Fibroblast of lung (primary cell): ENCODE results near the gene ADAMTSL1. TPM values are rescaled to one million over a fixed set of nuclear protein-coding genes. Genes with fewer than 3 reads are reported as not detected.

Source experiments
- DNase-seq, 2 donors: peaks; one replicate each; pipeline versions ENCODE4 v3.0.0 to v3.0.0-alpha.2; 2010; ENCODE audit warnings: low read depth in 2 of 2
- H2AFZ ChIP-seq: 2 replicates; pipeline ENCODE4 v1.5.1; 2012; ENCODE audit warnings: low read length, control low read depth, inconsistent platforms
- H3K27ac ChIP-seq: 2 replicates; pipeline ENCODE4 v1.5.1; 2011; ENCODE audit warnings: low read length, control low read depth; ENCODE audit not compliant: insufficient read depth
- H3K27me3 ChIP-seq: 2 replicates; pipeline ENCODE4 v1.5.1; 2011; ENCODE audit warnings: mild to moderate bottlenecking, low read length; ENCODE audit not compliant: control insufficient read depth, insufficient read depth
- H3K36me3 ChIP-seq: 2 replicates; pipeline ENCODE4 v1.5.1; 2011; ENCODE audit warnings: low read length; ENCODE audit not compliant: control insufficient read depth, insufficient read depth
- H3K4me1 ChIP-seq: 2 replicates; pipeline ENCODE4 v1.5.1; 2011; ENCODE audit warnings: low read length; ENCODE audit not compliant: control insufficient read depth, insufficient read depth; ENCODE audit errors: extremely low read depth
- H3K4me2 ChIP-seq: 2 replicates; pipeline ENCODE4 v1.5.1; 2011; ENCODE audit warnings: low read length, control low read depth; ENCODE audit not compliant: insufficient read depth; ENCODE audit errors: extremely low read depth
- H3K4me3 ChIP-seq, 4 experiments: fragments of 200-600 bp in 1 of 4; sonication (generic) in 1 of 4; replicated peaks in 1 of 4; 2 replicates each; pipeline ENCODE4 v1.5.1; 2011 to 2016; ENCODE audit warnings: low read length in 4 of 4, low read depth in 3 of 4, mild to moderate bottlenecking in 3 of 4, control low read depth in 2 of 4, inconsistent platforms in 1 of 4, mixed read lengths in 1 of 4; ENCODE audit not compliant: insufficient read depth in 1 of 4; ENCODE audit errors: control extremely low read depth in 1 of 4
- H3K79me2 ChIP-seq: 2 replicates; pipeline ENCODE4 v1.5.1; 2012; ENCODE audit warnings: mild to moderate bottlenecking, low read length, inconsistent platforms; ENCODE audit not compliant: control insufficient read depth, insufficient read depth
- H3K9ac ChIP-seq: 2 replicates; pipeline ENCODE4 v1.5.1; 2011; ENCODE audit warnings: mild to moderate bottlenecking, low read length, control low read depth; ENCODE audit not compliant: insufficient read depth
- H3K9me3 ChIP-seq: 2 replicates; pipeline ENCODE4 v1.5.1; 2012; ENCODE audit warnings: low read depth, low read length; ENCODE audit not compliant: control insufficient read depth, insufficient read depth
- H4K20me1 ChIP-seq: 2 replicates; pipeline ENCODE4 v1.5.1; 2011; ENCODE audit warnings: low read length; ENCODE audit not compliant: control insufficient read depth, insufficient read depth; ENCODE audit errors: extremely low read depth
- EZH2 ChIP-seq: IDR thresholded peaks from 2 replicates; pipeline ENCODE4 v1.5.1; 2012; ENCODE audit warnings: low read length, control low read depth, mild to moderate bottlenecking; ENCODE audit errors: missing control alignments
- polyA plus RNA-seq, 2 donors: library from polyadenylated mRNA; depleted of rRNA in 1 of 2; stranded (reverse) in 1 of 2; unstranded in 1 of 2; fragments of >200 nt; gene quantifications; 2 replicates each; pipeline ENCODE4 v1.2.1, GENCODE V29; 2011 to 2012; ENCODE audit warnings: missing spikeins in 1 of 2
- total RNA-seq: library from RNA; depleted of rRNA; stranded (reverse); fragments of >200 nt; gene quantifications from 2 replicates; pipeline ENCODE4 v1.2.1, GENCODE V29; 2014
- TF ChIP-seq, protein P1 (sequence below), 2 donors: IDR thresholded peaks in 1 of 2; conservative IDR thresholded peaks in 1 of 2; 1 replicate in 1 of 2; 2 replicates in 1 of 2; pipeline ENCODE4 v1.5.1; 2011 to 2012; ENCODE audit warnings: low read length in 2 of 2, control low read depth in 1 of 2, inconsistent platforms in 1 of 2, low read depth in 1 of 2, mild to moderate bottlenecking in 1 of 2

Gene ADAMTSL1
- total and polyA plus RNA-seq, 2 donors (not counting 1 experiment from before 2014, with no cell fraction given) = 19.3 to 27.9 TPM

DNA sequence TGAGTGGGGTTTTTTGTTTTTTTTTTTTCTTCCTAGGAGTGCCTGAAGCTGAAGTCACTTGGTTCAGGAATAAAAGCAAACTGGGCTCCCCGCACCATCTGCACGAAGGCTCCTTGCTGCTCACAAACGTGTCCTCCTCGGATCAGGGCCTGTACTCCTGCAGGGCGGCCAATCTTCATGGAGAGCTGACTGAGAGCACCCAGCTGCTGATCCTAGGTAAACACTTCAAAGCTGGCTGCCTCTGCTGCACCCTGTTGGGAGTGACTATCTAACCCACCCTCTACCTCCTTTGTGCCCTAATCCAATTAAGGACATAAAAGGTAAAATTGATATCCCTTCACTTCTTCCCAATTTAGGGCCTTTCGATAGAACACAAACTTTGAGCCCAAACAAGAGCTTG is 352.3 kb downstream of the ADAMTSL1 start:
- Histone ChIP-seq H3K79me2 (no peaks in the 10 kb centered on the region), H2AFZ (no peak overlapping the region), H3K4me3 (no peak overlapping the region), H3K4me2 (no peak overlapping the region), H3K9me3 (no peaks in the 10 kb centered on the region), H3K9ac (no peak overlapping the region), H3K36me3 (no peaks in the 10 kb centered on the region), H3K27ac (no peak overlapping the region), H3K27me3 (no peaks in the 10 kb centered on the region), H4K20me1 (no peaks in the 10 kb centered on the region), H3K4me1 (peaks cover 2% of the 10 kb centered on the region)
- DNase-seq = no peak
- TF ChIP-seq, protein P1, sequence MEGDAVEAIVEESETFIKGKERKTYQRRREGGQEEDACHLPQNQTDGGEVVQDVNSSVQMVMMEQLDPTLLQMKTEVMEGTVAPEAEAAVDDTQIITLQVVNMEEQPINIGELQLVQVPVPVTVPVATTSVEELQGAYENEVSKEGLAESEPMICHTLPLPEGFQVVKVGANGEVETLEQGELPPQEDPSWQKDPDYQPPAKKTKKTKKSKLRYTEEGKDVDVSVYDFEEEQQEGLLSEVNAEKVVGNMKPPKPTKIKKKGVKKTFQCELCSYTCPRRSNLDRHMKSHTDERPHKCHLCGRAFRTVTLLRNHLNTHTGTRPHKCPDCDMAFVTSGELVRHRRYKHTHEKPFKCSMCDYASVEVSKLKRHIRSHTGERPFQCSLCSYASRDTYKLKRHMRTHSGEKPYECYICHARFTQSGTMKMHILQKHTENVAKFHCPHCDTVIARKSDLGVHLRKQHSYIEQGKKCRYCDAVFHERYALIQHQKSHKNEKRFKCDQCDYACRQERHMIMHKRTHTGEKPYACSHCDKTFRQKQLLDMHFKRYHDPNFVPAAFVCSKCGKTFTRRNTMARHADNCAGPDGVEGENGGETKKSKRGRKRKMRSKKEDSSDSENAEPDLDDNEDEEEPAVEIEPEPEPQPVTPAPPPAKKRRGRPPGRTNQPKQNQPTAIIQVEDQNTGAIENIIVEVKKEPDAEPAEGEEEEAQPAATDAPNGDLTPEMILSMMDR (conservative IDR thresholded peaks at IDR 0.05 in 1 of 2, IDR thresholded peaks at IDR 0.05 in 1 of 2; ENCODE audit: low read depth in 1 of 2, low read length in 2 of 2) = no peak
- TF ChIP-seq EZH2 = no peak

DNA sequence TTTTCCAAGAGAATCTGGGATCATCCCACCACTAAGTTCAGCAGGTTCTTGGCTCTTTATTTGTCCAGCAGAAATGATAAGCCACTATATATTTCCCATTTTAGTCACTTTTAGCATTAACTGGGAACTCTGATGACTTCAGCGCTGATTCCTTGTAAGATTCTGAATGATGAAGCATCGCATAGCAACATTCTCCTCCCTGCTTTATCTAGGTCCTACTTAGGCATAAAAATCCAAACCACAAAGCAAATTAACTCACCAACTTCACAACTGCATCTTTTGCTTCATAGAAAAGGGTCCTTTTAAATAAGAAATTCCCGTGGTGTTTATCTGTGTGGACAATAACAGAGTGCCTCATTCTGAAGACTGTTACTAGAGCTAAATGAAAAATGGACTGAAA is 355.1 kb downstream of the ADAMTSL1 start:
- DNase-seq = peak in 1 of 2 donors; percentile 64
- TF ChIP-seq EZH2 = no peak
- TF ChIP-seq, protein P1 (conservative IDR thresholded peaks at IDR 0.05 in 1 of 2, IDR thresholded peaks at IDR 0.05 in 1 of 2; ENCODE audit: low read depth in 1 of 2, low read length in 2 of 2) = no peak
- H3K27ac ChIP-seq = no peak overlapping the region
- no peak overlapping the region for H2AFZ ChIP-seq
- H3K4me2 ChIP-seq = no peak overlapping the region
- H3K9me3 ChIP-seq = no peaks in the 10 kb centered on the region
- no peaks in the 10 kb centered on the region for H3K36me3 ChIP-seq
- no peaks in the 10 kb centered on the region for H4K20me1 ChIP-seq
- no peak overlapping the region for H3K9ac ChIP-seq
- H3K4me1 ChIP-seq = no peaks in the 10 kb centered on the region
- no peaks in the 10 kb centered on the region for H3K27me3 ChIP-seq
- H3K4me3 ChIP-seq = no peak overlapping the region
- H3K79me2 ChIP-seq = no peaks in the 10 kb centered on the region

DNA sequence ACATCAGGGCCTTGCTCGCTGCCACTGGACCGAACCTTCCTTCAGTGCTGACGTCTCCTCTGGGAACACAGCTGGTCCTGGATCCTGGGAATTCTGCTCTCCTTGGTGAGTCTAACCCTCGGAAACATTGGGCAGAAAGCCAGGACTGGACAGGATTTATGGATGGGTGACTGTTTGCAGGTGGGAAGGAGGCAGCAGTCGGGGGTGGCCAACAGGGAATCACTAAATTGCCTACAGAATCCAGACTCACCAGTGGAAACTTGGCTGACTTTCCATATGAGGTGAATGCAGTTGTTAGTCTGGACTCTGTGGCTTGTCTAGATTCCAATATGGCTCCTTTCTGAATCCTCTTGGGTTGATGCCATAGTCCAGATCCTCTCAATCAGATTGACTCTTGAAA is 355.9 kb downstream of the ADAMTSL1 start:
- Histone ChIP-seq H3K36me3 (no peaks in the 10 kb centered on the region), H3K27me3 (no peaks in the 10 kb centered on the region), H3K4me3 (no peak overlapping the region), H3K9me3 (no peaks in the 10 kb centered on the region), H3K27ac (no peak overlapping the region), H3K4me2 (no peak overlapping the region), H2AFZ (no peak overlapping the region), H4K20me1 (no peaks in the 10 kb centered on the region), H3K4me1 (no peaks in the 10 kb centered on the region), H3K79me2 (no peaks in the 10 kb centered on the region), H3K9ac (no peak overlapping the region)
- DNase-seq = peak in 1 of 2 donors; percentile 82
- TF ChIP-seq EZH2 = no peak
- TF ChIP-seq, protein P1 (conservative IDR thresholded peaks at IDR 0.05 in 1 of 2, IDR thresholded peaks at IDR 0.05 in 1 of 2; ENCODE audit: low read depth in 1 of 2, low read length in 2 of 2) = no peak
